K562 (cell line): ENCODE data around the gene INO80.

ENCODE experiments used
- BRD4 ChIP-seq: fragments of 200-600 bp; sonication (generic); IDR thresholded peaks from 2 replicates; pipeline ENCODE4 v1.6.1; 2017; ENCODE audit warnings: inconsistent platforms
- HNRNPK ChIP-seq: fragments of 200-400 bp; formaldehyde crosslinking; IDR thresholded peaks from one replicate; pipeline ENCODE4 v1.6.1; 2018; ENCODE audit warnings: mild to moderate bottlenecking, low read depth, low read length; ENCODE audit not compliant: poor library complexity, severe bottlenecking
- MAFF ChIP-seq: IDR thresholded peaks from 2 replicates; pipeline ENCODE4 v1.6.1; 2012; ENCODE audit warnings: low read length, improper control_type of control experiment
- POLR2A ChIP-seq: fragments of 450-650 bp; conservative IDR thresholded peaks from 2 replicates; pipeline ENCODE4 v1.6.1; 2016
- POLR2AphosphoS5 ChIP-seq: IDR thresholded peaks from 2 replicates; pipeline ENCODE4 v1.6.1; 2011; ENCODE audit warnings: mild to moderate bottlenecking, low read depth, low read length, moderate library complexity; ENCODE audit not compliant: control insufficient read depth, insufficient read depth
- PTTG1 ChIP-seq: fragments of 450-650 bp; IDR thresholded peaks from 2 replicates; pipeline ENCODE4 v1.6.1; 2016; ENCODE audit warnings: low read depth, mild to moderate bottlenecking, missing genetic modification characterization, missing compliant biosample characterization
- TCF7 ChIP-seq: sonication (generic); IDR thresholded peaks from 2 replicates; pipeline ENCODE4 v1.6.1; 2016; ENCODE audit warnings: antibody characterized with exemption, borderline replicate concordance
- TGIF2 ChIP-seq: sonication (generic); formaldehyde crosslinking; IDR thresholded peaks from 2 replicates; pipeline ENCODE4 v1.8.1; 2022; ENCODE audit warnings: mild to moderate bottlenecking, missing genetic modification reagents, moderate library complexity
- TF ChIP-seq, protein P1 (sequence below), 3 experiments: IDR thresholded peaks in 2 of 3; conservative IDR thresholded peaks in 1 of 3; 2 replicates each; pipeline ENCODE4 v1.5.1; 2011 to 2012; ENCODE audit warnings: low read length in 3 of 3, mild to moderate bottlenecking in 3 of 3, control low read depth in 2 of 3, improper control_type of control experiment in 1 of 3, inconsistent platforms in 1 of 3, low read depth in 1 of 3, mixed read lengths in 1 of 3, moderate library complexity in 1 of 3; ENCODE audit not compliant: insufficient read depth in 2 of 3
- TF ChIP-seq, protein P2 (sequence below): fragments of 450-650 bp; IDR thresholded peaks from 2 replicates; pipeline ENCODE4 v1.6.1; 2017; ENCODE audit warnings: mild to moderate bottlenecking, moderate library complexity

DNA sequence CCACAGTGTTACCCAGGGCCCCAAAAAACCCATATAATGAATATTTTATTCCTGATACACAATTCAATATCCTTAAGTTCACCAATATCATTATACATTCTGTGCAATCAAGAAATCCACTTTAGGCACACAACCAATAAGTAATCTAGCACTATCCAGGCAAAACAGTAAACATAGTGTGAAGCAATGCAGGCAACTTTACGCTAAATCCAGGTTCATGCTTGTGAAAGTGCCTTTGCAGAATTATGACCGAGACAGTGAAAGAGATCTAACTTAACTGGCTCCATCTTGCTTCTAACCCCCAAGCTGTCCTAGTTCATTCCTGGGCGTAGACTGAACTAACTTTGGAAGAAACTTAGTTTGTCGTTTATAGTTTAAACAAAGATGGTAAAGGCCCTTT lies 34.2 kb upstream of the INO80 start:
- no peak for TF ChIP-seq MAFF
- TF ChIP-seq, protein P1, sequence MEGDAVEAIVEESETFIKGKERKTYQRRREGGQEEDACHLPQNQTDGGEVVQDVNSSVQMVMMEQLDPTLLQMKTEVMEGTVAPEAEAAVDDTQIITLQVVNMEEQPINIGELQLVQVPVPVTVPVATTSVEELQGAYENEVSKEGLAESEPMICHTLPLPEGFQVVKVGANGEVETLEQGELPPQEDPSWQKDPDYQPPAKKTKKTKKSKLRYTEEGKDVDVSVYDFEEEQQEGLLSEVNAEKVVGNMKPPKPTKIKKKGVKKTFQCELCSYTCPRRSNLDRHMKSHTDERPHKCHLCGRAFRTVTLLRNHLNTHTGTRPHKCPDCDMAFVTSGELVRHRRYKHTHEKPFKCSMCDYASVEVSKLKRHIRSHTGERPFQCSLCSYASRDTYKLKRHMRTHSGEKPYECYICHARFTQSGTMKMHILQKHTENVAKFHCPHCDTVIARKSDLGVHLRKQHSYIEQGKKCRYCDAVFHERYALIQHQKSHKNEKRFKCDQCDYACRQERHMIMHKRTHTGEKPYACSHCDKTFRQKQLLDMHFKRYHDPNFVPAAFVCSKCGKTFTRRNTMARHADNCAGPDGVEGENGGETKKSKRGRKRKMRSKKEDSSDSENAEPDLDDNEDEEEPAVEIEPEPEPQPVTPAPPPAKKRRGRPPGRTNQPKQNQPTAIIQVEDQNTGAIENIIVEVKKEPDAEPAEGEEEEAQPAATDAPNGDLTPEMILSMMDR (IDR thresholded peaks at IDR 0.05 in 2 of 3, conservative IDR thresholded peaks at IDR 0.05 in 1 of 3; ENCODE audit: insufficient read depth in 2 of 3, low read depth in 1 of 3, low read length in 3 of 3): no peak
- no peak for TF ChIP-seq TCF7
- no peak for TF ChIP-seq BRD4
- TF ChIP-seq TGIF2 (CRISPR knock-in tag): no peak
- TF ChIP-seq, protein P2, sequence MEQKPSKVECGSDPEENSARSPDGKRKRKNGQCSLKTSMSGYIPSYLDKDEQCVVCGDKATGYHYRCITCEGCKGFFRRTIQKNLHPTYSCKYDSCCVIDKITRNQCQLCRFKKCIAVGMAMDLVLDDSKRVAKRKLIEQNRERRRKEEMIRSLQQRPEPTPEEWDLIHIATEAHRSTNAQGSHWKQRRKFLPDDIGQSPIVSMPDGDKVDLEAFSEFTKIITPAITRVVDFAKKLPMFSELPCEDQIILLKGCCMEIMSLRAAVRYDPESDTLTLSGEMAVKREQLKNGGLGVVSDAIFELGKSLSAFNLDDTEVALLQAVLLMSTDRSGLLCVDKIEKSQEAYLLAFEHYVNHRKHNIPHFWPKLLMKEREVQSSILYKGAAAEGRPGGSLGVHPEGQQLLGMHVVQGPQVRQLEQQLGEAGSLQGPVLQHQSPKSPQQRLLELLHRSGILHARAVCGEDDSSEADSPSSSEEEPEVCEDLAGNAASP: no peak
- no peak for TF ChIP-seq HNRNPK
- no peak for TF ChIP-seq POLR2A
- no peak for TF ChIP-seq POLR2AphosphoS5
- TF ChIP-seq PTTG1 (tag): no peak
